ENCODE measurements around the gene AGPAT3. TPM values are rescaled to one million over a fixed set of nuclear protein-coding genes. Genes with fewer than 3 reads are reported as not detected.

The AGPAT3 gene
- total RNA-seq, 1 experiment from 2014 or later = 58.3 TPM

DNA sequence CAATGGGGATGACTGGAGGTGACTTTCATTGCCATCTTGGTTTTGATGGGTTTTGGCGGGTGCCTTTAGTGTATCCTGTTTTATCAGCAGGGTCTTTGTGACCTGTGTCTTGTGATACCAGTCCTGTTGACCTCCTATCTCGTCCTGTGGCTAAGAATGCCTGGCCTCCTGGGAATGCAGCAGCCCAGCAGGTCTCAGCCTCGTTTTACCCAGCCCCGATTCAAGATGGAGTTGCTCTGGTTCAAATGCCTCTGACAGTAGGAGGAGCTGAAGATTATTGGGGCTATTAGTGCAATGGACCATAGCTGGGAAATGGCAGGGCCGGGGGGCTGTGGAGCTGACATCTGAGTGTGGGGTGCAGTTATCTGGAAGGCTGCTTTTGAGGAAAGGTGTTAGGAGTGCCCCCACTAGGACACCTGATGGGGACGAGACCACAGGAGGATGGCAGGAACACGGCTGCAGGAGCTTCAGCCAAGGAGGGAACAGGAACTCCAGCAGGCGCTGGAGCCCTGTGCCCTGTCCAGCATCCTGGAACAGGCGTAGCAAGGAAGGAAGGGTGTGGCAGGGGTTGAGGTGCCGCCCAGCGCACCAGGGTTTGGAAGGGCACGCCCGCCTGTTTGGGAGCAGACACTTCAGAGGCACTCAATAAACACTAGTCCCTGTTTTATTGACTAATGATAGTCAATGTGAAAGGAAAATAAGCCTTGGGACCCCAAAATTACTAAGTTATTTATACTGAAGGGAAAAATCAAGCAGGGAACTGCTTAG is 15.3 kb upstream of the AGPAT3 start:
- peaks cover 5% of the 10 kb centered on the region for H3K36me3 Mint-ChIP-seq (ENCODE audit: insufficient read depth, unreplicated experiment)
- no TSS peak for BruUV-seq (replicated peaks)
- no peaks in the 10 kb centered on the region for H3K27me3 Mint-ChIP-seq (ENCODE audit: insufficient read depth, unreplicated experiment)
- H3K27ac Mint-ChIP-seq (ENCODE audit: low read depth, unreplicated experiment) = no peak overlapping the region
- DNase-seq (ENCODE audit: unreplicated experiment) = no peak
- intact Hi-C loops (cut with micrococcal nuclease) = no loop called here
- POLR2A ChIA-PET = interaction anchor here (0.8 kb wide), 1 partner anchor 14 kb away, joined by 3 read pairs; no protein-coding TSS in a partner anchor
- H3K4me1 Mint-ChIP-seq (ENCODE audit: insufficient read depth, unreplicated experiment) = peaks cover 5% of the 10 kb centered on the region
- no peak overlapping the region for H3K4me3 Mint-ChIP-seq (ENCODE audit: unreplicated experiment)
- TF ChIP-seq, protein P1, sequence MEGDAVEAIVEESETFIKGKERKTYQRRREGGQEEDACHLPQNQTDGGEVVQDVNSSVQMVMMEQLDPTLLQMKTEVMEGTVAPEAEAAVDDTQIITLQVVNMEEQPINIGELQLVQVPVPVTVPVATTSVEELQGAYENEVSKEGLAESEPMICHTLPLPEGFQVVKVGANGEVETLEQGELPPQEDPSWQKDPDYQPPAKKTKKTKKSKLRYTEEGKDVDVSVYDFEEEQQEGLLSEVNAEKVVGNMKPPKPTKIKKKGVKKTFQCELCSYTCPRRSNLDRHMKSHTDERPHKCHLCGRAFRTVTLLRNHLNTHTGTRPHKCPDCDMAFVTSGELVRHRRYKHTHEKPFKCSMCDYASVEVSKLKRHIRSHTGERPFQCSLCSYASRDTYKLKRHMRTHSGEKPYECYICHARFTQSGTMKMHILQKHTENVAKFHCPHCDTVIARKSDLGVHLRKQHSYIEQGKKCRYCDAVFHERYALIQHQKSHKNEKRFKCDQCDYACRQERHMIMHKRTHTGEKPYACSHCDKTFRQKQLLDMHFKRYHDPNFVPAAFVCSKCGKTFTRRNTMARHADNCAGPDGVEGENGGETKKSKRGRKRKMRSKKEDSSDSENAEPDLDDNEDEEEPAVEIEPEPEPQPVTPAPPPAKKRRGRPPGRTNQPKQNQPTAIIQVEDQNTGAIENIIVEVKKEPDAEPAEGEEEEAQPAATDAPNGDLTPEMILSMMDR (IDR thresholded peaks at IDR 0.05; ENCODE audit: unreplicated experiment) = no peak
- no peaks in the 10 kb centered on the region for H3K9me3 Mint-ChIP-seq (ENCODE audit: unreplicated experiment)
- CTCF ChIA-PET = interaction anchor here (0.6 to 0.7 kb wide), 2 partner anchors 18 to 136 kb away, joined by 3 read pairs; no protein-coding TSS in a partner anchor

DNA sequence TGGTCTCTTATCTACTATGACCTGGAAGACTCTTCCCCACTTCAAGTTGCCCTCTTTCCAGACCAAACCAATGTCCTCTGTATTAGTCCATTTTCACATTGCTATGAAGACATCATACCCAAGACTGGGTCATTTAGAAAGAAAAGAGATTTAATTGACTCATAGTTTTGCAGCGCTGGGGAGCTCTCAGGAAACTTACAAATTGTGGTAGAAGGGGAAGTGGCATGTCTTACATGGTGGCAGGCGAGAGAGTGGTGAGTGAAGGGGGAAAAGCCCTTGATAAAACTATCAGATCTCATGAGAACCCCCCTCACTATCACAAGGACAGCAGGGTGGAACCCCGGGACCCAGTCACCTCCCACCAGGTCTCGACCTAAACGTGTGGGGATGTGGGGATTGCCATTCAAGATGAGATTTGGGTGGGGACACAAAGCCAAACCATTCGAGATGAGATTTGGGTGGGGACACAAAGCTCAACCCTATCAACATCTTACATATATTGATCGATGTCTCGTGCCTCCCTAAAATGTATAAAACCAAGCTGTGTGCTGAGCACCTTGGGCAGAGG is 14.2 kb upstream of the AGPAT3 start:
- Mint-ChIP-seq H3K9me3 (ENCODE audit: unreplicated experiment) (no peaks in the 10 kb centered on the region), H3K4me1 (ENCODE audit: insufficient read depth, unreplicated experiment) (peaks cover 5% of the 10 kb centered on the region), H3K27ac (ENCODE audit: low read depth, unreplicated experiment) (no peak overlapping the region), H3K4me3 (ENCODE audit: unreplicated experiment) (no peak overlapping the region), H3K27me3 (ENCODE audit: insufficient read depth, unreplicated experiment) (no peaks in the 10 kb centered on the region), H3K36me3 (ENCODE audit: insufficient read depth, unreplicated experiment) (peaks cover 5% of the 10 kb centered on the region)
- TF ChIP-seq, protein P1 (IDR thresholded peaks at IDR 0.05; ENCODE audit: unreplicated experiment) = no peak
- no peak for DNase-seq (ENCODE audit: unreplicated experiment)
- ChIA-PET CTCF (no interaction called here), POLR2A (no interaction called here)
- intact Hi-C loops (cut with micrococcal nuclease) = no loop called here
- no TSS peak for BruUV-seq (replicated peaks)

DNA sequence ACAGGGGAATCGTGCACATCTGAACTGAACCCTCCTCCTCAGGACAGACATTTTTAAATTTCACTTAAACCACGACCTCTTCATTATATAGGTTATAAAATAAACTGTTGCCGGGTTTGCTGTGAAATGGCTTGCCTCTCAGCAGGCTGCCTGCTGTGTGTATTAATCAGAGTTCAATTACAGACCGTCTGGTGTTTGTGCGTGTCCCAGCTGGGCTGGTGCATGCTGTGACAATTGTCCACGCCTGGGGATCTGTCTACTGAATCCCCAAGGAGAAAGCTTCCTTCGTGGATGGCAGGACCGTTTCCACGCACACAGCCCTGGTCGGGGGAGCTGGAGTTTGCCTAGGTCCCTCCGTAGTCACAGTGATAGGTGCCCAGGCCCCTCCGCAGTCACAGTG is 13.4 kb upstream of the AGPAT3 start:
- no TSS peak for BruUV-seq (replicated peaks)
- no peak overlapping the region for H3K4me3 Mint-ChIP-seq (ENCODE audit: unreplicated experiment)
- ChIA-PET POLR2A (no interaction called here), CTCF (interaction anchor here (0.5 kb wide), 1 partner anchor 211 kb away, joined by 4 read pairs; no protein-coding TSS in a partner anchor)
- H3K27ac Mint-ChIP-seq (ENCODE audit: low read depth, unreplicated experiment) = no peak overlapping the region
- DNase-seq (ENCODE audit: unreplicated experiment) = no peak
- no peaks in the 10 kb centered on the region for H3K9me3 Mint-ChIP-seq (ENCODE audit: unreplicated experiment)
- peaks cover 5% of the 10 kb centered on the region for H3K36me3 Mint-ChIP-seq (ENCODE audit: insufficient read depth, unreplicated experiment)
- peaks cover 5% of the 10 kb centered on the region for H3K4me1 Mint-ChIP-seq (ENCODE audit: insufficient read depth, unreplicated experiment)
- TF ChIP-seq, protein P1 (IDR thresholded peaks at IDR 0.05; ENCODE audit: unreplicated experiment) = no peak
- no peaks in the 10 kb centered on the region for H3K27me3 Mint-ChIP-seq (ENCODE audit: insufficient read depth, unreplicated experiment)
- intact Hi-C loops (cut with micrococcal nuclease) = no loop called here

DNA sequence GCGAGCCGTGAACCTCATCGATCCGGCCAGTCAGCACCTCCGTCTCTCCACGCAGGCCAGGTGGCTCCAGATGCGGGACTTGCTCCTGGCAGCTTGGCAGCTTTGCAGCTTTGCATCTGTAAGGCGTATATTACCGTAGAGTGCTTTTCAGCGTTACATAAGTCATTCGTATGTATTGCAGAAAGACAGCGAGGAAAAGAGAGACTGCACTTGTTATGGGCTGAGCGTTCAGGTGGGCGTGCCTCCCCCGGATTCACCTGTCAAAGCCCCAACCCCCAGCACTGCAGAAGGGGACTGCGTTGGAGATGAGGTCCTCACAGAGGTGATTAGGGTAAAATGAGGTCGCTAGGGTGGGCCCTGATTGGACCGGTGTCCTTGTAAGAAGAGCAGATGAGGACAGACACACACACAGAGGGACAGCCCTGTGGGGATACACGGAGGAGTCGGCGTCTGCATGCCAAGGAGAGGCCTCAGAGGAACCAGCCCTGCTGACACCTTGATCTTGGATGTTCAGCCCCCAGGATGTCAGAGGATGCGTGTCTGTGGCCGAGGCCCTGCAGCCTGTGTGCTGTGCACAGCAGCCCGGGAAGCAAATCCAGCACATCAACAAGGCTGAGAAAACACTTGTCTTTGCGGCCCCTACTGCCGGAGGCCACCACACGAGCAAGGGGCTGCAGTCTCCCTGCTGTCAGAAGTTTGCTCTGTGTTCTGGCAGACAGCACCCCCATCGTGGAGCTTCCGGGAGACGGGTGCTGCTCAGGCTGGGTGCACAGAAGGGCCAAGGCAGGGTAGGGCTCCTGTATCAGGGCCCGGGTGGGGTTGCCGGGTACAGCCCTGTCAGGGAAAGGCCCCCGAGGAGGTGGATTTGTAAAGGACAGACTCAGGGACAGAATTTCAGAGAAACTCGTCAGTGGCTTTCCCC is 10.9 kb upstream of the AGPAT3 start:
- ChIA-PET POLR2A (no interaction called here), CTCF (no interaction called here)
- intact Hi-C loops (cut with micrococcal nuclease) = no loop called here
- no peaks in the 10 kb centered on the region for H3K27me3 Mint-ChIP-seq (ENCODE audit: insufficient read depth, unreplicated experiment)
- peaks cover 5% of the 10 kb centered on the region for H3K36me3 Mint-ChIP-seq (ENCODE audit: insufficient read depth, unreplicated experiment)
- BruUV-seq (replicated peaks) = no TSS peak
- peaks cover 5% of the 10 kb centered on the region for H3K4me1 Mint-ChIP-seq (ENCODE audit: insufficient read depth, unreplicated experiment)
- no peak overlapping the region for H3K27ac Mint-ChIP-seq (ENCODE audit: low read depth, unreplicated experiment)
- H3K9me3 Mint-ChIP-seq (ENCODE audit: unreplicated experiment) = no peaks in the 10 kb centered on the region
- DNase-seq (ENCODE audit: unreplicated experiment) = no peak
- H3K4me3 Mint-ChIP-seq (ENCODE audit: unreplicated experiment) = no peak overlapping the region
- TF ChIP-seq, protein P1 (IDR thresholded peaks at IDR 0.05; ENCODE audit: unreplicated experiment) = no peak

Data from MCF 10A (cell line).